ENCODE measurements around the gene MMP25. TPM values are rescaled to one million over a fixed set of nuclear protein-coding genes. Genes with fewer than 3 reads are reported as not detected.
A peak's percentile ranks its signal among the peaks of the same experiment; 100 is the strongest.
"Not testable (repeated sequence)": the region's sequence is repeated elsewhere in the genome, so short reads cannot be mapped to it uniquely, and the experiment has no call there.

Gene MMP25
- total and polyA plus RNA-seq, 2 experiments from 2014 or later: 0.16 TPM; not detected in 1

DNA sequence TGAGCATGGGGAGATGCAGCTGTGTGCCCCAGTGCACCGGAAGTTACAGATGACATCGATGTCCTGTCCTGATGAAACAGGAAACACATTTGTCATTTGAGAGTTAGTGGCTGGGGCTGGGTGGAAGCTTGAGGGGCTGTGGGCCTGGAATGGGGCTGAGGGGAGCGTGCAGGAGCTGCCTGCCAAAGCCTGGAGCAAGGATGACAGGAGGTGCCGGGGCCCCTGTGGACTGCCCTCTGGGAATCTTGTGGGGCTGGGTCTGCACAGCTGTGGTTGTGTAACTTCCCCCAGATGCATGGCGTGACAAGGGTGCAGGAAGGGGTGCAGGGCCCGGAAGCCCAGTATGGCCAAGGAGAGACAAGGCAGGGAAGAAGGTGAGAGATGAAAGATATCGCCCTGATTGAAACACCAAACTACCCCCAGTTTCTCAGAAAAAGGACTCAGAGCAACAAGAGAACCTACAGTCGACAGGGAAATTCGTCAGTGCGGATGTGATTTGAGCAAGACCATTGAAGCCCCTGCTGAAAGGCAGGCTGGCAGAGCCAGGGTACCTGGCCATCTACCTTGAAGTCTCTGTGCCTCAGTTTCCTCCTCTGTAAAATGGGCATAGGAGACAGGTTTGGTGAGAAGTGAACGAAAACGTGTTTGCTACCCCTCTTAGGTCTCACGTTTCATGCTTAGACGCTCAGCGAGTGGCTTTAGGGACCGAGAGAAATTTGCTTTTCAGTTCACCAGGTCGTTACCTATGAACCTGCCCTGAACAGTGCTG, 8.8 kb downstream of the MMP25 start:
- H3K4me3 ChIP-seq: no peak overlapping the region
- 0 out of 2 replicates have a peak, but pooled peaks cover 5% of the 10 kb centered on the region for H3K27me3 ChIP-seq (replicated peaks; ENCODE audit: insufficient read depth)
- no peaks in the 10 kb centered on the region for H3K9me2 ChIP-seq (ENCODE audit: insufficient read depth)
- no peaks in the 10 kb centered on the region for H3K79me2 ChIP-seq (ENCODE audit: insufficient read depth)
- no peak overlapping the region for H2AFZ ChIP-seq
- no peak overlapping the region for H3K4me2 ChIP-seq (ENCODE audit: unreplicated experiment)
- H4K20me1 ChIP-seq (ENCODE audit: insufficient read depth): no peaks in the 10 kb centered on the region
- no peak overlapping the region for H3K9ac ChIP-seq
- DNase-seq: no peak
- no peaks in the 10 kb centered on the region for H3F3A ChIP-seq (ENCODE audit: insufficient read depth)
- no peaks in the 10 kb centered on the region for H3K9me3 ChIP-seq (ENCODE audit: low read depth)
- H3K36me3 ChIP-seq (ENCODE audit: low read depth): no peaks in the 10 kb centered on the region
- H3K4me1 ChIP-seq (ENCODE audit: insufficient read depth): no peaks in the 10 kb centered on the region
- 80 to 87% methylated on average over 16 to 17 of the region's 17 CpGs for WGBS, 2 experiments (ENCODE audit: low coverage in 1 of 2, low lambda C conversion rate in 2 of 2, missing lambda C conversion rate in 2 of 2)
- in situ Hi-C loops (cut with MboI): no loop called here
- no peak for TF ChIP-seq EZH2phosphoT487 (IDR thresholded peaks at IDR 0.05; ENCODE audit: insufficient read depth, low read depth)
- H3K27ac ChIP-seq: no peak overlapping the region

DNA sequence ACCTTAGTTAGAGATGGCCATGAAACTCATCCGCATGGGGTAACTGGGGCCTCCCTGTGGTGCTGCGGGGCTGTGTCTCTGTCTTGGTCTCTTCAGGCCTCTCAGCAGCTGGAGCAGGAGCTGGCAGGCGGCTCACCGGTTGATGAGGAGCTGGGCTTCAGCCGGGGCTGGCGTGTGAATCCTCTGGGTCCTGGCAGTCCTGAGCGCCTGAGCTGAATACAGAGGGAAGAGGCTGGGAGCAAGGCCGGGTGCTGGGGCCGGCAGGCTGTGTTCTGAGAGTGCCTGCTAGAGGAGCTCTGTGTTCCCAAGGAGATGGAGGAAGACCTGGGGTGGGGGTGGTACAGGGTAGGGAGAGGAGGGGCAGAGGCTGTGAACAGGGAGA, 9.4 kb downstream of the MMP25 start:
- H3K9me2 ChIP-seq (ENCODE audit: insufficient read depth); H2AFZ ChIP-seq; H3K4me1 ChIP-seq (ENCODE audit: insufficient read depth); H3K27me3 ChIP-seq (replicated peaks; ENCODE audit: insufficient read depth); H3K27ac ChIP-seq; H3K4me2 ChIP-seq (ENCODE audit: unreplicated experiment); H3F3A ChIP-seq (ENCODE audit: insufficient read depth); H3K4me3 ChIP-seq; in situ Hi-C loops (cut with MboI); H3K36me3 ChIP-seq (ENCODE audit: low read depth); H3K9ac ChIP-seq; H4K20me1 ChIP-seq (ENCODE audit: insufficient read depth); H3K9me3 ChIP-seq (ENCODE audit: low read depth); DNase-seq; H3K79me2 ChIP-seq (ENCODE audit: insufficient read depth): not testable (repeated sequence)
- 29 to 32% methylated on average over 9 of the region's 9 CpGs for WGBS, 2 experiments (ENCODE audit: low coverage in 1 of 2, low lambda C conversion rate in 2 of 2, missing lambda C conversion rate in 2 of 2)

DNA sequence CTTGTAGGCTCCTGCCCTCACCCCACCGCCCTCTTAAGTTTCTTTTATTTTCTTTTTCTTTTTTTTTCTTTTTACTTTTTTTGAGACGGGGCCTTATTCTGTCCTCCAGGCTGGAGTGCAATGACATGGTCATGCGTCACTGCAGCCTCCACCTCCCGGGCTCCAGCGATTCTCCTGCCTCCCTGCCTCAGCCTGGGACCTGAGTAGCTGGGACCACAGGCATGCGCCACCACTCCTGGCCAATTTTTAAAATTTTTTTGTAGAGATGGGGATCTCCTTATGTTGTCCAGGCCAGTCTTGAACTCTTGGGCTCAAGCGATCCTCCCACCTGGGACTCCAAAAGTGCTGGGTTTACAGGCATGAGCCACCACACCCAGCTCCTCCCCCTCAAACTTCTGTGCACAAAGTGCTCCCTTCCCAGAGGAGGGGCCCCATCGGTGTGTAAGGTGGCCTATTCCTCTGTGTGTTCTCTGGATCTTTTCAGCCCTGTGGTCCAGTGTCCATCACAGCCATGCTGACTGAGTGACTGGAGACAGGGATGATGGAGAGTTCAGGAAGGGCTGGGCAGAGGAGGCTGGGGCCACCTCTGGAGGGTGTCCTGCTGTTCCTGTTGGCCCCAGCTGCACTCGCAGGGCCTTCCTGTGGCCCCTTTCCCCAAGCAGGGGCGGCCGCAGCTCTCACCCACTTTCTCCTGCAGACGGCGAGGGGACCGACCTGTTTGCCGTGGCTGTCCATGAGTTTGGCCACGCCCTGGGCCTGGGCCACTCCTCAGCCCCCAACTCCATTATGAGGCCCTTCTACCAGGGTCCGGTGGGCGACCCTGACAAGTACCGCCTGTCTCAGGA, 10.2 kb downstream of the MMP25 start:
- DNase-seq: no peak
- no peak overlapping the region for H3K4me3 ChIP-seq
- no peaks in the 10 kb centered on the region for H3K36me3 ChIP-seq (ENCODE audit: low read depth)
- H3K9me2 ChIP-seq (ENCODE audit: insufficient read depth): no peaks in the 10 kb centered on the region
- in situ Hi-C loops (cut with MboI): no loop called here
- no peaks in the 10 kb centered on the region for H3K4me1 ChIP-seq (ENCODE audit: insufficient read depth)
- H3K27ac ChIP-seq: no peak overlapping the region
- TF ChIP-seq EZH2phosphoT487 (IDR thresholded peaks at IDR 0.05; ENCODE audit: insufficient read depth, low read depth) (no peak), EZH2 (IDR thresholded peaks at IDR 0.05; ENCODE audit: insufficient read depth, poor library complexity, severe bottlenecking) (no peak)
- WGBS, 2 experiments (ENCODE audit: low coverage in 1 of 2, low lambda C conversion rate in 2 of 2, missing lambda C conversion rate in 2 of 2): 90 to 91% methylated on average over 19 of the region's 19 CpGs
- no peaks in the 10 kb centered on the region for H3K27me3 ChIP-seq (replicated peaks; ENCODE audit: insufficient read depth)
- no peaks in the 10 kb centered on the region for H3F3A ChIP-seq (ENCODE audit: insufficient read depth)
- H3K9me3 ChIP-seq (ENCODE audit: low read depth): no peaks in the 10 kb centered on the region
- H2AFZ ChIP-seq: no peak overlapping the region
- no peaks in the 10 kb centered on the region for H3K79me2 ChIP-seq (ENCODE audit: insufficient read depth)
- H3K4me2 ChIP-seq (ENCODE audit: unreplicated experiment): no peak overlapping the region
- no peak overlapping the region for H3K9ac ChIP-seq
- H4K20me1 ChIP-seq (ENCODE audit: insufficient read depth): no peaks in the 10 kb centered on the region

DNA sequence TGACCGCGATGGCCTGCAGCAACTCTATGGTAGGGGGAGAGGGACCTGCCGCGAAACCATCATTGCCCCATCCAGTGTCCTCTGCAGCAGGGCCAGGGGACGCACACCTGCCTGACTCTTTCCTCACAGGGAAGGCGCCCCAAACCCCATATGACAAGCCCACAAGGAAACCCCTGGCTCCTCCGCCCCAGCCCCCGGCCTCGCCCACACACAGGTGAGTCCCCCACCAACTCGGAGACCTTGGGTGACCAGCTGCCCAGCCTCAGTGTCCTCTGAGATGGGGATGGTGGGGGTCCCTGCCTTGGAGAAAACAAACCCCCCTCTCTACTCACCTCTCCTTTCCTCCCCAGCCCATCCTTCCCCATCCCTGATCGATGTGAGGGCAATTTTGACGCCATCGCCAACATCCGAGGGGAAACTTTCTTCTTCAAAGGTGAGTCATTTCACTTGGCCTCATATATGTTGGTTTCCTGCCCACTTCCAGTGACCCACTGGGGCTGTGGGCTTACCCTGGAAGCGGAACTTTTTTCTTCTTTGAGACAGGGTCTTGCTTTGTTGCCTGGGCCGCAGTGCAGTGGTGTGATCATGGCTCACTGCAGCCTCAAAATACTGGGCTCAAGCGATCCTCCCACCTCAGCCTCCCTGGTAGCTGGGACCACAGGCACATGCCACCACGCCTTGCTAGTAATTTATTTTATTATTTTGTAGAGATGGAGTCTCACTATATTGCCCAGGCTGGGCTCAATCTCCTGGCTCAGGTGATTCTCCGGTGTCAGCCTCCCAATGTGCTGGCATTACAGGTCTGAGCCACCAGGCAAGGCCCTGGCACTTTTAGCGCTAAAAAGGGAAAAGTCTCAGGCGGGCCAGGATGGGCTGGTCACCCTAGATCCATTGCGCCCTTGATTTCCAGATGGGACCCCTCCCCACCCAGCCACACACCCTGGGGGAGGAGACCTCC, 11.1 kb downstream of the MMP25 start:
- 90 to 92% methylated on average over 19 to 22 of the region's 22 CpGs for WGBS, 2 experiments (ENCODE audit: low coverage in 1 of 2, low lambda C conversion rate in 2 of 2, missing lambda C conversion rate in 2 of 2)
- H3K9ac ChIP-seq: no peak overlapping the region
- no peaks in the 10 kb centered on the region for H4K20me1 ChIP-seq (ENCODE audit: insufficient read depth)
- no peaks in the 10 kb centered on the region for H3K27me3 ChIP-seq (replicated peaks; ENCODE audit: insufficient read depth)
- no peaks in the 10 kb centered on the region for H3F3A ChIP-seq (ENCODE audit: insufficient read depth)
- no peaks in the 10 kb centered on the region for H3K9me2 ChIP-seq (ENCODE audit: insufficient read depth)
- H3K4me3 ChIP-seq: no peak overlapping the region; the same call in 1 of the 2 replicates
- H3K36me3 ChIP-seq (ENCODE audit: low read depth): no peaks in the 10 kb centered on the region
- no peak for TF ChIP-seq EZH2 (IDR thresholded peaks at IDR 0.05; ENCODE audit: insufficient read depth, poor library complexity, severe bottlenecking)
- TF ChIP-seq EZH2phosphoT487 (IDR thresholded peaks at IDR 0.05; ENCODE audit: insufficient read depth, low read depth): no peak
- peak overlapping the region; percentile 81 for H3K4me2 ChIP-seq (ENCODE audit: unreplicated experiment)
- no peak for DNase-seq
- no peaks in the 10 kb centered on the region for H3K79me2 ChIP-seq (ENCODE audit: insufficient read depth)
- in situ Hi-C loops (cut with MboI): no loop called here
- no peak overlapping the region for H3K27ac ChIP-seq
- H2AFZ ChIP-seq: no peak overlapping the region
- no peaks in the 10 kb centered on the region for H3K4me1 ChIP-seq (ENCODE audit: insufficient read depth)
- no peaks in the 10 kb centered on the region for H3K9me3 ChIP-seq (ENCODE audit: low read depth)

Data from GM23248 (cell line).